ENCODE data around the gene ENO2.

The ENO2 gene

GRCh38 chr12:6932766-6933165, 18.4 kb downstream of the ENO2 start:
- DNase-seq (ENCODE audit: low read depth) = no peak

GRCh38 chr12:6934110-6934509, 19.7 kb downstream of the ENO2 start:
- no peak for DNase-seq (ENCODE audit: low read depth)

- no peak for DNase-seq (ENCODE audit: low read depth)
Measured at GRCh38 chr12:6935371-6936193, 21.2 kb downstream of the ENO2 start.

GRCh38 chr12:6936194-6936635, 21.8 kb downstream of the ENO2 start:
- no peak for DNase-seq (ENCODE audit: low read depth)

- no peak for DNase-seq (ENCODE audit: low read depth)
Measured at GRCh38 chr12:6936636-6937480, 22.5 kb downstream of the ENO2 start.

- peak; percentile 90 for DNase-seq (ENCODE audit: low read depth)
Measured at GRCh38 chr12:6937481-6938352, 23.3 kb downstream of the ENO2 start.

GRCh38 chr12:6938353-6939190, 24.2 kb downstream of the ENO2 start:
- DNase-seq (ENCODE audit: low read depth) = no peak

GRCh38 chr12:6939191-6939540, 24.8 kb downstream of the ENO2 start:
- no peak for DNase-seq (ENCODE audit: low read depth)

GRCh38 chr12:6941267-6941666, 26.9 kb downstream of the ENO2 start:
- DNase-seq (ENCODE audit: low read depth) = no peak

GRCh38 chr12:6941782-6942181, 27.4 kb downstream of the ENO2 start:
- DNase-seq (ENCODE audit: low read depth) = no peak

GRCh38 chr12:6942331-6942665, 27.9 kb downstream of the ENO2 start:
- no peak for DNase-seq (ENCODE audit: low read depth)

- DNase-seq (ENCODE audit: low read depth) = no peak
Measured at GRCh38 chr12:6943389-6943721, 29.0 kb downstream of the ENO2 start.

GRCh38 chr12:6943722-6944380, 29.5 kb downstream of the ENO2 start, which contains the start of the genes C12orf57 and RNU7-1:
Gene C12orf57 (plus strand): TSS chr12:6944022. CDS start chr12:6944122, 100 bp downstream.
Gene RNU7-1 (plus strand): TSS chr12:6943816.
- DNase-seq (ENCODE audit: low read depth) = peak; percentile 80

GRCh38 chr12:6944381-6945186, 30.2 kb downstream of the ENO2 start:
- DNase-seq (ENCODE audit: low read depth) = peak; percentile 84

- DNase-seq (ENCODE audit: low read depth) = no peak
Measured at GRCh38 chr12:6945613-6946012, 31.2 kb downstream of the ENO2 start.

- DNase-seq (ENCODE audit: low read depth) = no peak
Measured at GRCh38 chr12:6946033-6946919, 31.9 kb downstream of the ENO2 start.

- DNase-seq (ENCODE audit: low read depth) = no peak
Measured at GRCh38 chr12:6946920-6947374, 32.6 kb downstream of the ENO2 start.

- no peak for DNase-seq (ENCODE audit: low read depth)
Measured at GRCh38 chr12:6947615-6948014, 33.2 kb downstream of the ENO2 start.
